ENCODE results near the gene HEPH.
"Not testable (repeated sequence)": the region's sequence is repeated elsewhere in the genome, so short reads cannot be mapped to it uniquely, and the experiment has no call there.

Gene HEPH

DNA sequence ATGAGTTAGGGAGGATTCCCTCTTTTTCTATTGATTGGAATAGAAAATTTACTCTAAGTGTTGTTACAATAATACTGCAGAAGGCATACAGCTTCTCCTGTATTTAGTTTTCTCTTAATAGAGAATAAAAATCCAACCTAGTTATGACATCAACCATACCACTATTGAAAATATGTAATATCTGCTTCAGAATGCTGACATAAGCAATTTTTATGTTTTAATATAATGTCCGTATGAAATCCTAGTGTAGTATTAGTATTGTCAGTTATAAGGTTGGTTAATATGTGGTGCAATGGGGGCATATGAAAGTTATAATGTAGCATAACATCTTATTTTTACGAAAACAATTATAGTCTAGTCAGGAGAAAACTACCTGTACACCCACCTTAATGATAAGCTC is 68.2 kb downstream of the HEPH start:
- DNase-seq (ENCODE audit: low spot score): no peak

DNA sequence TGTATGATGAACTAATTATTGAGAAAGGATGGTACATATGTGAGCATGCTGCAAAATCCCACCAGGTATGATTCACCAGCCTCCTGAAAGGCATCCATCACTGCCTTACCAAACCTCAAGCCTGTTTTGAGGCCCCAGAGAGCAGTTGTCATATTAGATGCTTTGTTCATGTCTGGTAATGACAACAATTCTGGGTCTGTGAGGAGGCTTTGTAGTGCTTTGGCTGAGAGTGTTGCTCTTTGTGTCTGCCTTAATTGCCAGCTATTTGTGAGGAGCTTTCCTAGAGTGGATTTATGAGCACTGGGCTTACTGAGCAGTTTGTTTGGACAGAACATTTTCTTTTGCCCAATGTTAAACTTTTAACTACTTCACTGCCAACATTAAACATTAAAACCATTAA is 69.2 kb downstream of the HEPH start:
- DNase-seq (ENCODE audit: low spot score): no peak

DNA sequence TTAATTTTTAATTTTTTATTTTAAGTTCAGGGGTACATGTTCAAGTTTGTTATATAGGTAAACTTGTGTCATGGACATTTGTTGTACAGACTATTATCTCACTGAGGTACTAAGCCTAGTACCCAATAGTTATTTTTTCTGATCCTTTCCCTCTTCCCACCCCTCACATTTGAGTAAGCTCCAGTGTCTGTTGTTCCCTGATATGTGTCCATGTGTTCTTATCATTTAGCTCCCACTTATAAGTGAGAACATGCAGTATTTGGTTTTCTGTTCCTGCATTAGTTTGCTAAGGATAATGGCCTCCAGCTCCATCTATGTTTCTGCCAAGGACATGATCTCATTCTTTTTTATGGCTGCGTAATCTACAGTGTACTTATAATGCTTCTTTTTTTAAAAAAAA is 69.9 kb downstream of the HEPH start:
- DNase-seq (ENCODE audit: low spot score): not testable (repeated sequence)

DNA sequence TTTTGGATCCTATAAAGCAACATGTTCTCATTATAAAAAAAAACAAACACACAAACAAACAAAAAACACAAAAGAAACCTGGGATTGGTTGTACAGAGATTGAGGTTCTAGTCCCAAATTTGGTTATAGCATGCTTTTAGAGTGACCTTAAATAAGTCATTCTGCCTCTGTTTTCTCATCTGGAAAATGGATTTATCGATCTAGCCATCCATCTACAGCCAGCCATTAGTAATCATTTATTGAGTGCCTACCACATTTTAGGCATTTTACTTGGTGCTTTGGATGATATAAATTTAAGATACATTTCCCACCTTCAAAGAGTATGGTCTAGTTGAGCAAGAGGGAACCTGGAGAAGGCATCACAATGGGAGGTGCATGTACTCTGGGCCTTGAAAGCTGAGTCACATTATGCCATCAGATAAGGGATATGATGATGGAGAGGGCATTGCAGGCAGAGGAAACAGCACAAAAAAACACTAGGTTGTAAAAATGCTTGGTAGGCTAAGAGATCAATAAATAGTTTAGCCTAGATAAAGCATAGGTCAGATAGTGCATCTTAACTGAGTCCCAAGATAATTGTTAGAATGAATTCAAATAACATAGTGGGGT is 91.4 kb downstream of the HEPH start:
- DNase-seq (ENCODE audit: low spot score): no peak

DNA sequence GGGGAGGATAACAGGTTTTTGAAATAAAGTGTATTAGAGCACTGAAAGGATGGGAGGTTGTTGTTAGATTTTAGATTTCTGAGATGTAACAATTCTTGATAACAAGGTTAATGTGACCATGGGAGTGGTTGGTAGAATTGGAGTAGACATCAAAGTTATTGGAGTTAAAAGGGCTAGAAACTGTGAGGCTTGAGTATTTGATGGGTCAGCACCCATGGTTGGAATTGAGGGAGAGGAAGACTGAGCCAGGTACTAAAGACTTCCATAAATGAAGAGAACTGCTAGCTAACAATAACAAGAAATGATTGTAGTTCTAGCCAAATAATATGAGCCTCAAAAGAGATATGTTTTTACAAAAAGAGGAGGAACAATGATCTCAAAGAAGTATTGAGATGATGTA is 98.8 kb downstream of the HEPH start:
- DNase-seq (ENCODE audit: low spot score): no peak

Measured in ecto neural progenitor cell (in vitro differentiated cells).